B cell (primary cell): ENCODE measurements around the gene FAM111A. TPM values are rescaled to one million over a fixed set of nuclear protein-coding genes. Genes with fewer than 3 reads are reported as not detected.
"Not testable (repeated sequence)": the region's sequence is repeated elsewhere in the genome, so short reads cannot be mapped to it uniquely, and the experiment has no call there.

Experiments used
- ATAC-seq: fragments of 200-7000 bp; cut with Tn5 transposase; one replicate; pipeline ENCODE4 v1.10.0; 2021; ENCODE audit warnings: low read depth, mild to moderate bottlenecking, moderate number of reproducible peaks, moderate library complexity
- CTCF ChIA-PET: fragments of 350-600 bp; sonication (Branson Sonifier 250); formaldehyde crosslinking; loops from one replicate; lab custom pipeline; 2021; ENCODE audit warnings: antibody characterized with exemption, inconsistent platforms; lab: Charles Lee
- POLR2A ChIA-PET: fragments of 350-600 bp; sonication (Branson Sonifier 250); formaldehyde crosslinking; loops from one replicate; lab custom pipeline; 2021; ENCODE audit warnings: antibody characterized with exemption; lab: Charles Lee
- DNase-seq: peaks from one replicate; pipeline ENCODE4 v3.0.0; 2013
- H2AFZ ChIP-seq: 2 replicates; pipeline ENCODE4 v1.6.1; 2012; ENCODE audit warnings: mild to moderate bottlenecking, low read depth, low read length; ENCODE audit not compliant: insufficient read depth, poor library complexity, severe bottlenecking
- H3K27ac ChIP-seq, 2 donors: 1 replicate in 1 of 2; 2 replicates in 1 of 2; pipeline ENCODE4 v1.5.1; 2012 to 2013; ENCODE audit warnings: low read length in 2 of 2, mild to moderate bottlenecking in 2 of 2, moderate library complexity in 1 of 2
- H3K27me3 ChIP-seq, 4 experiments: fragments of 200-600 bp in 1 of 4; sonication (generic) in 1 of 4; replicated peaks in 1 of 4; 1 replicate in 2 of 4; 2 replicates in 2 of 4; pipeline versions ENCODE4 v1.6.1 to v1.7.0; 2013 to 2016; ENCODE audit warnings: low read length in 3 of 4, mild to moderate bottlenecking in 2 of 4, mixed read lengths in 1 of 4, moderate library complexity in 1 of 4; ENCODE audit not compliant: insufficient read depth in 4 of 4, control insufficient read depth in 3 of 4; ENCODE audit errors: control extremely low read depth in 1 of 4
- H3K36me3 ChIP-seq, 2 experiments: replicated peaks in 1 of 2; 1 replicate in 1 of 2; 2 replicates in 1 of 2; pipeline versions ENCODE4 v1.6.1 to v1.7.1; 2013; ENCODE audit warnings: low read length in 1 of 2; ENCODE audit not compliant: insufficient read depth in 2 of 2, control insufficient read depth in 1 of 2; ENCODE audit errors: control extremely low read depth in 1 of 2, extremely low read depth in 1 of 2
- H3K4me1 ChIP-seq, 2 donors: fragments of 200-600 bp in 1 of 2; sonication (generic) in 1 of 2; 1 replicate in 1 of 2; 2 replicates in 1 of 2; pipeline versions ENCODE4 v1.5.1 to v1.6.1; 2013 to 2017; ENCODE audit warnings: low read length in 2 of 2; ENCODE audit not compliant: control insufficient read depth in 2 of 2, insufficient read depth in 2 of 2
- H3K4me2 ChIP-seq: replicated peaks from 2 replicates; pipeline ENCODE3; 2012; ENCODE audit warnings: mild to moderate bottlenecking, low read depth, low read length; ENCODE audit not compliant: poor library complexity, severe bottlenecking
- H3K4me3 ChIP-seq, 5 experiments: fragments of 200-600 bp in 1 of 5; sonication (generic) in 1 of 5; 1 replicate in 3 of 5; 2 replicates in 2 of 5; pipeline versions ENCODE4 v1.5.1 to v1.7.0; 2011 to 2016; ENCODE audit warnings: low read length in 4 of 5, mild to moderate bottlenecking in 4 of 5, low read depth in 2 of 5, control low read depth in 1 of 5, moderate library complexity in 1 of 5; ENCODE audit not compliant: insufficient read depth in 1 of 5; ENCODE audit errors: control extremely low read depth in 1 of 5, extremely low read depth in 1 of 5
- H3K79me2 ChIP-seq: fragments of 200-600 bp; sonication (generic); one replicate; pipeline ENCODE4 v1.6.0; 2016; ENCODE audit warnings: low read length; ENCODE audit not compliant: control insufficient read depth, insufficient read depth
- H3K9ac ChIP-seq: fragments of 200-600 bp; sonication (generic); 2 replicates; pipeline ENCODE4 v1.6.1; 2017; ENCODE audit warnings: mild to moderate bottlenecking, low read length, moderate library complexity
- H3K9me3 ChIP-seq, 3 donors: one replicate each; pipeline versions ENCODE4 v1.6.1 to v1.7.1; 2013; ENCODE audit warnings: low read length in 2 of 3; ENCODE audit not compliant: control insufficient read depth in 2 of 3, insufficient read depth in 1 of 3; ENCODE audit errors: control extremely low read depth in 1 of 3
- H4K20me1 ChIP-seq: 2 replicates; pipeline ENCODE4 v1.6.0; 2012; ENCODE audit warnings: mild to moderate bottlenecking, low read length; ENCODE audit not compliant: insufficient read depth, control insufficient read depth, poor library complexity, severe bottlenecking
- H3K27ac Mint-ChIP-seq: one replicate; pipeline ENCODE4 v1.8.0; 2021; ENCODE audit warnings: mixed read lengths
- H3K27me3 Mint-ChIP-seq: one replicate; pipeline ENCODE4 v1.8.0; 2021; ENCODE audit warnings: mixed read lengths
- H3K4me1 Mint-ChIP-seq: one replicate; pipeline ENCODE4 v1.8.0; 2021; ENCODE audit warnings: mixed read lengths
- H3K4me3 Mint-ChIP-seq: one replicate; pipeline ENCODE4 v1.8.0; 2021; ENCODE audit warnings: mixed read lengths
- H3K9me3 Mint-ChIP-seq: one replicate; pipeline ENCODE4 v1.8.0; 2022; ENCODE audit warnings: mixed read lengths; ENCODE audit not compliant: insufficient read depth
- EZH2 ChIP-seq: IDR thresholded peaks from 2 replicates; pipeline ENCODE4 v1.6.1; 2012; ENCODE audit warnings: borderline replicate concordance, low read depth, mild to moderate bottlenecking, moderate library complexity, low read length; ENCODE audit not compliant: insufficient read depth, poor library complexity, severe bottlenecking
- WGBS: methylation state at CpG from one replicate; pipeline ENCODE4 v1.1.5; 2013; ENCODE audit warnings: missing lambda C conversion rate; ENCODE audit not compliant: insufficient coverage; 5-methylcytosine and 5-hydroxymethylcytosine counted together
- intact Hi-C: fragments of 100-400 bp; cut with micrococcal nuclease; formaldehyde crosslinking; loops from one replicate; pipeline ENCODE4 v1.10.0; 2022
- polyA plus RNA-seq: library from polyadenylated mRNA; depleted of rRNA; stranded (reverse); fragments of >200 nt; gene quantifications from 2 replicates; pipeline ENCODE4 v1.2.3, GENCODE V29; 2012
- total RNA-seq, 2 donors: library from RNA; stranded (reverse); fragments of 120-200 nt in 1 of 2; gene quantifications; 1 replicate in 1 of 2; 2 replicates in 1 of 2; pipeline versions ENCODE4 v1.2.3 to v1.2.4, GENCODE V29; 2013 to 2022
- TF ChIP-seq, protein P1 (sequence below): fragments of 200-600 bp; IDR thresholded peaks from one replicate; pipeline ENCODE4 v1.8.0; 2022; ENCODE audit warnings: antibody characterized with exemption, mild to moderate bottlenecking

The FAM111A gene
- total and polyA plus RNA-seq, 2 donors (not counting 1 experiment from before 2014, with no cell fraction given) = 57.0 to 120 TPM

DNA sequence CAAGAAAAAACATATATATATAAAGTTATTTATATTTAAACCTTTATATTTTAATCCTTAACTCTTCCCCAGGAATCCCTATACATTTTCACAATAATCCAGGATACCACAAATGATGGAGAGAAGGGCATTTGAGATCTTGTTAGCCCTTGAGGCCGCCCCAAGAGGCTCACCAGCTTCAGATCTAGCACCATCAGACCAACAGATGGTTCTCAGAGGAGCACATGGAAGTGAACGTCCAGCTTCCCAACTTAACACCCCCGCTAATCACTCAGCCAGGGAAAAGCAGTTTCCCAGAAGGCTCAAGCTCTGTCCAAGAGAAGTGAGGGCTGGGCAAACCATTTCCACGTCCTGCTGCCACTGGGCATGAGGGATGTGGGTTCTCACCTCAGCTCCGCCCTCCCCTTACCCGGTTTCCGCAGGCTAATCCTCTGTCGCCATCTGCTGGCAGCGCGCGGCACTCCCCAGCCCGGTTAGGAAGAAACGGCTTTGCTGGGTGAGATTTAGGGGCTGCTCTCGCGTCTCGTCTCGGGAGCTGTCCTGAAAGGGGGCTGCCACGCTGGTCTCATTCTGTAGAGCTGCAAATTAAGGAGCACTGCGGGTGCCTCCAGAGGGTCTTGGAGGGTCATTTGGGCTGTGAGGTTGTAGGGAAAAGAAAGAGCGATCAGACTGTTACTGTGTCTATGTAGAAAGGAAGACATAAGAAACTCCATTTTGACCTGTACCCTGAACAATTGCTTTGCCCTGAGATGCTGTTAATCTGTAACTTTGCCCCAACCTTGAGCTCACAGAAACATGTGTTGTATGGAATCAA lies 6.8 kb upstream of the FAM111A start:
- Mint-ChIP-seq H3K4me1 (peaks cover 31% of the 10 kb centered on the region), H3K27ac (peak overlapping the region; percentile 88), H3K9me3 (peaks cover 2% of the 10 kb centered on the region), H3K27me3 (no peaks in the 10 kb centered on the region), H3K4me3 (peak overlapping the region; percentile 62)
- peaks cover 4 to 15% (median 11%) of the 10 kb centered on the region in 3 donors for H3K9me3 ChIP-seq
- H3K27me3 ChIP-seq = no peaks in the 10 kb centered on the region
- H4K20me1 ChIP-seq = no peaks in the 10 kb centered on the region
- H3K9ac ChIP-seq = no peak overlapping the region
- peak overlapping the region in 1 of 5 experiments; percentile 18 for H3K4me3 ChIP-seq
- H2AFZ ChIP-seq = peak overlapping the region; percentile 82
- peaks cover 4 to 43% of the 10 kb centered on the region in 2 experiments for H3K36me3 ChIP-seq
- H3K27ac ChIP-seq = no peak overlapping the region
- intact Hi-C loops = loop anchor here (1.0 to 5.0 kb wide), 7 partner anchors 34 to 1789 kb away; no protein-coding TSS in a partner anchor
- WGBS = 9% methylated on average over 17 of the region's 20 CpGs
- TF ChIP-seq EZH2 = no peak
- TF ChIP-seq, protein P1, sequence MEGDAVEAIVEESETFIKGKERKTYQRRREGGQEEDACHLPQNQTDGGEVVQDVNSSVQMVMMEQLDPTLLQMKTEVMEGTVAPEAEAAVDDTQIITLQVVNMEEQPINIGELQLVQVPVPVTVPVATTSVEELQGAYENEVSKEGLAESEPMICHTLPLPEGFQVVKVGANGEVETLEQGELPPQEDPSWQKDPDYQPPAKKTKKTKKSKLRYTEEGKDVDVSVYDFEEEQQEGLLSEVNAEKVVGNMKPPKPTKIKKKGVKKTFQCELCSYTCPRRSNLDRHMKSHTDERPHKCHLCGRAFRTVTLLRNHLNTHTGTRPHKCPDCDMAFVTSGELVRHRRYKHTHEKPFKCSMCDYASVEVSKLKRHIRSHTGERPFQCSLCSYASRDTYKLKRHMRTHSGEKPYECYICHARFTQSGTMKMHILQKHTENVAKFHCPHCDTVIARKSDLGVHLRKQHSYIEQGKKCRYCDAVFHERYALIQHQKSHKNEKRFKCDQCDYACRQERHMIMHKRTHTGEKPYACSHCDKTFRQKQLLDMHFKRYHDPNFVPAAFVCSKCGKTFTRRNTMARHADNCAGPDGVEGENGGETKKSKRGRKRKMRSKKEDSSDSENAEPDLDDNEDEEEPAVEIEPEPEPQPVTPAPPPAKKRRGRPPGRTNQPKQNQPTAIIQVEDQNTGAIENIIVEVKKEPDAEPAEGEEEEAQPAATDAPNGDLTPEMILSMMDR = peak; percentile 98
- H3K79me2 ChIP-seq = peaks cover 21% of the 10 kb centered on the region
- POLR2A ChIA-PET = interaction anchor here (0.8 to 2.3 kb wide), 4 partner anchors 9 to 77 kb away, joined by 3 to 10 read pairs (median 8); partner anchors contain the start of gene FAM111B
- H3K4me1 ChIP-seq = peaks cover 14 to 23% of the 10 kb centered on the region in 2 donors
- DNase-seq (peak; percentile 90), ATAC-seq (peak; percentile 99)
- CTCF ChIA-PET = interaction anchor here (0.6 to 5.6 kb wide), 72 partner anchors 8 to 1335 kb away, joined by 3 to 79 read pairs (median 5); partner anchors contain the start of genes FAM111B, LPXN and OR5A1
- peak overlapping the region; percentile 64 for H3K4me2 ChIP-seq

DNA sequence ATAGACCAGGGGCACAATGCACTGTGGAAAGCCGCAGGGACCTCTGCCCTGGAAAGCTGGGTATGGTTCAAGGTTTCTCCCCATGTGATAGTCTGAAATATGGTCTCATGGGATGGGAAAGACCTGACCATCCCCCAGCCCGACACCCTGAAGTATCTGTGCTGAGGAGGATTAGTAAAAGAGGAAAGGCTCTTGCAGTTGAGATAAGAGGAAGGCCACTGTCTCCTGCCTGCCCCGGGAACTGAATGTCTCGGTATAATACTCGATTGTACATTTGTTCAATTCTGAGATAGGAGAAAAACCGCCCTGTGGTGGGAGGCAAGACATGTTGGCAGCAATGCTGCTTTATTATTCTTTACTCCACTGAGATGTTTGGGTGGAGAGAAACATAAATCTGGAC lies 6.1 kb upstream of the FAM111A start:
- H3K4me1 Mint-ChIP-seq = peaks cover 38% of the 10 kb centered on the region
- not testable (repeated sequence) for H4K20me1 ChIP-seq, ATAC-seq, H3K4me3 Mint-ChIP-seq, H3K9ac ChIP-seq, H3K4me2 ChIP-seq, H3K27ac ChIP-seq, H3K9me3 Mint-ChIP-seq, H3K27me3 ChIP-seq, H3K4me3 ChIP-seq, H3K27me3 Mint-ChIP-seq, H3K27ac Mint-ChIP-seq, H3K9me3 ChIP-seq, DNase-seq
- Histone ChIP-seq H2AFZ (peak overlapping the region; percentile 82), H3K79me2 (peaks cover 28% of the 10 kb centered on the region), H3K36me3 (peaks cover 4 to 36% of the 10 kb centered on the region in 2 experiments), H3K4me1 (peaks cover 16 to 23% of the 10 kb centered on the region in 2 donors)
- ChIA-PET POLR2A (interaction anchor here (0.8 to 2.3 kb wide), 3 partner anchors 9 to 78 kb away, joined by 3 to 10 read pairs (median 10); partner anchors contain the start of gene FAM111B), CTCF (interaction anchor here (0.7 to 5.6 kb wide), 52 partner anchors 8 to 593 kb away, joined by 3 to 79 read pairs (median 6); partner anchors contain the start of genes FAM111B, LPXN and OR5A1)
- intact Hi-C loops = loop anchor here (1.0 to 5.0 kb wide), 7 partner anchors 34 to 1789 kb away; no protein-coding TSS in a partner anchor
- WGBS = 100% methylated on average over 3 of the region's 6 CpGs
